Mucosa of rectum (tissue), 2 donors: ENCODE data around the gene CLGN.

Experiments
- H3K27ac ChIP-seq, 2 donors: one replicate each; pipeline ENCODE4 v1.7.0; 2013; ENCODE audit warnings: inconsistent platforms in 2 of 2, low read depth in 2 of 2, low read length in 2 of 2
- H3K27me3 ChIP-seq, 2 donors: one replicate each; pipeline ENCODE4 v1.7.0; 2013; ENCODE audit warnings: low read length in 2 of 2; ENCODE audit not compliant: control insufficient read depth in 2 of 2, insufficient read depth in 2 of 2
- H3K36me3 ChIP-seq, 2 donors: one replicate each; pipeline ENCODE4 v1.7.0; 2013; ENCODE audit warnings: low read length in 2 of 2; ENCODE audit not compliant: control insufficient read depth in 2 of 2, insufficient read depth in 2 of 2
- H3K4me1 ChIP-seq, 2 donors: one replicate each; pipeline ENCODE4 v1.7.0; 2013; ENCODE audit warnings: low read length in 2 of 2, mild to moderate bottlenecking in 1 of 2; ENCODE audit not compliant: control insufficient read depth in 2 of 2, insufficient read depth in 2 of 2
- H3K4me3 ChIP-seq, 2 donors: one replicate each; pipeline ENCODE4 v1.7.0; 2013; ENCODE audit warnings: low read length in 2 of 2
- H3K9ac ChIP-seq, 2 donors: one replicate each; pipeline ENCODE4 v1.7.0; 2013; ENCODE audit warnings: low read length in 2 of 2, low read depth in 1 of 2, mild to moderate bottlenecking in 1 of 2
- H3K9me3 ChIP-seq, 2 donors: one replicate each; pipeline ENCODE4 v1.7.0; 2013; ENCODE audit warnings: low read length in 2 of 2; ENCODE audit not compliant: control insufficient read depth in 2 of 2
- donor health status: healthy.
- donor health status: Normal muscosa, but diverticular disease.

The CLGN gene

DNA sequence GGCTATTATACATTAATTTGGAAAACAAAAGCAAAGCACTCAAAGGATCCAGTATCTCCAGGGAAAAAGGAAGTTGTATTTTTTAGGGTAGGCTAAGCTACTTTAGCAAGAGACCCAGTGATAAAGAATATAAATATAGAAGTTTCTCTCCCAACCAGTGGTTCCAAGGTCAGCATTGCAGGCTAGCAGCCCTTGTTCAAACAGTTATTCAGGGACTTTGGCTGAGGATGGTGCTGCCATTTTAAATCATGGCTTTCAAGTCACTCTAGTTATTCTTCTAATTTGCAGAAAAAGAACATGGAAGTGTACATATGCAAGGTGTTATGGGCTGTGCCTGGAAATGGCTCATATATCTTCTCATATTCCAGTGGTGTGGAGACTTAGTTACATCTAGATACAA is 44.7 kb downstream of the CLGN start:
- no peak overlapping the region for H3K4me3 ChIP-seq
- no peak overlapping the region for H3K9ac ChIP-seq
- no peaks in the 10 kb centered on the region for H3K4me1 ChIP-seq
- peaks cover 7 to 9% of the 10 kb centered on the region in 2 donors for H3K36me3 ChIP-seq
- H3K9me3 ChIP-seq = no peaks in the 10 kb centered on the region
- H3K27me3 ChIP-seq = no peaks in the 10 kb centered on the region
- H3K27ac ChIP-seq = no peak overlapping the region

DNA sequence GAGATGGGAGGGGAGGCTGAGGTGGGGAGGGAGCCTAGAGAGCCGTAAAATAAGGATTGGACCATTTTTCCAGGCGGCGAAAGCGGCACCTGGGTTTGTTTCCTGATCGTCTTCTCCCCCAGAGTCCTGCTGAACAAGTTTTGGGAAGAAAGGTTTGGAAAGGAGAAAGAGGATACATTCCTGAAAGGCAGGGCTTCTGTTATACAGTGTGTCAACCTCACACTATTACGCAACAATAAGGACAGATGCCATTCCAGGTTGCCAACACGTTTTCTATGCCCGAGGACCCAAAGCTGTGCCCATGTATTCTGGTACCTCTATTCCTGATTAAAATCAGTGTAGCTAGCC is 53.3 kb downstream of the CLGN start:
- Histone ChIP-seq H3K9me3 (no peaks in the 10 kb centered on the region), H3K27me3 (no peaks in the 10 kb centered on the region), H3K4me1 (peaks cover 14 to 17% of the 10 kb centered on the region in 2 donors), H3K9ac (peak overlapping the region; percentile 69 to 80), H3K4me3 (peak overlapping the region; percentile 67 to 99), H3K36me3 (no peaks in the 10 kb centered on the region), H3K27ac (peak overlapping the region; percentile 88 to 90)

DNA sequence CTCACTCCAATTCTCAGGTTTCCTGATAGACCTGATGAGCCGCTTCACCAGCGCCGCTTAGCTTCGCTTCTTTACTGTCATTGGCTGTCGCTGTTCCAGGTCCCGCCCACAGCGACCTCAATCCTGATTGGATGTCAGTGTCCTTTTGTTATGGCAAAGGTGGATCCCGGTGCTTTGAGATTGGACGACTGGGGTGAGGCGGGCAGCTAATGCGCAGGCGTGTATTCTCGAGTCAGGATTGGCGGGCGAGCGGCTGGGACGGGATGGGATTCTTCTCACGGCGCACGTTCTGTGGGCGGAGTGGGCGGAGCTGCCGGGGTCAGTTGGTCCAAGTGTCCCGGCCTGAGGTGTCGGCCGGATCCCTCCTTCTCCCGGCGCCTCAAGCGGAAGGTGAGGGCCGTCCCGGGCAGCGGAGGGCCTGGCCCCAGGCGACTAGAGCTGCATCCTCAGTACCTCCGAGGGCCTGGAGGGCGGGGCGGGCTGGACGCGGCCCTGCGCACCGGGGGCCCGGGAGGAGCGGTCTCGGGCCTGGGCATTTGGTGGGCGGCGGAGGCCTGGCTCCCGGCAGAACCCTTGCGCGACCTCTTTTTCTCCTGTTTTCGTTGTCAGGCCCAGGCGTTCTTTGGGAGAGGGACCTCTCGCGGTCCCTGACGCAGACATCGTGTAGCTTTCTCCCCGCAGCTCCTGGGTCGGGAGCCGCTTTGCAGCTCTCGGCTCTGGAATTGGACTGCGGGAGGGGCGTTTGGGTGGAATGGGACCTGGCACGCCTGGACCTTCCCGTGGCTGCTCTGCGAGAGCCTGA is 53.9 kb downstream of the CLGN start, which contains the start of gene SCOC:
Gene SCOC (plus strand): TSS at position 319 of the 802 bp plus-strand sequence. CDS start 5,525 bp downstream, outside the sequence.
- peaks cover 14 to 17% of the 10 kb centered on the region in 2 donors for H3K4me1 ChIP-seq
- H3K9ac ChIP-seq = peak within 1 kb of the TSS; percentile 78 to 80
- peak within 1 kb of the TSS; percentile 88 to 90 for H3K27ac ChIP-seq
- no peaks in the 10 kb centered on the region for H3K9me3 ChIP-seq
- no peaks in the 10 kb centered on the region for H3K27me3 ChIP-seq
- no peaks in the 10 kb centered on the region for H3K36me3 ChIP-seq
- H3K4me3 ChIP-seq = peak within 1 kb of the TSS; percentile 67 to 99

DNA sequence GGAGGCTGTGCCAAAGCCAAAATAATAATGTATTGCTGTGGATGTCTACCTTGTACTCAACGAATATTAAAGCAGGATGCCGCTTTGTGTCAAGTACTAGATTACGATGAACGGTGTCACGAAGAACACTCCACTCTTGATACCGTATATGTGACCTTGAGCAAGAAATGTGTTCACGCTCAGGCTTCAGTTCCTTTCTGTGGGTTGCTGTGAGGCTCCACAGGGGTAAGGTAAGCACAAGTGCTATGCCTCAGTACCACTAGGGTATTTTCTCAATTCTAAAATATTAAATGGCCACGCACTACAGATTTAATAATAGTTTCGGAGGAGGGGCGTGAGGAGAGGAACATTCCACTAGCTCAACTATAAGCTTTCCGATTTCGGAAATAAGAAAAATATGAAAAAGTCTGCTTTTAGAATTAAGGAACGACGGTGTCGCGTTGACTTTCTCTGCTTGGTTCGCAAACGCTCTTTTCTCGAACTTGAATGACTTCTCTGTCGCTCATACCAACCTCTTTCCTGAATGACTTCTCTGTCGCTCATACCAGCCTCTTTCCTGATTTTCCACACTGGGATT is 54.6 kb downstream of the CLGN start:
- Histone ChIP-seq H3K27ac (peak overlapping the region; percentile 77 to 83), H3K4me1 (peaks cover 14 to 17% of the 10 kb centered on the region in 2 donors), H3K9me3 (no peaks in the 10 kb centered on the region), H3K27me3 (no peaks in the 10 kb centered on the region), H3K36me3 (no peaks in the 10 kb centered on the region), H3K4me3 (peak overlapping the region; percentile 67 to 99), H3K9ac (peak overlapping the region; percentile 68 to 78)

GRCh38 chr4:140368686-140369085 is 58.8 kb downstream of the CLGN start:
- no peak overlapping the region for H3K4me3 ChIP-seq
- no peak overlapping the region for H3K9ac ChIP-seq
- H3K4me1 ChIP-seq = peaks cover 4 to 6% of the 10 kb centered on the region in 2 donors
- no peaks in the 10 kb centered on the region for H3K36me3 ChIP-seq
- no peaks in the 10 kb centered on the region for H3K9me3 ChIP-seq
- H3K27me3 ChIP-seq = no peaks in the 10 kb centered on the region
- no peak overlapping the region for H3K27ac ChIP-seq

GRCh38 chr4:140367738-140368137 is 59.7 kb downstream of the CLGN start:
- Histone ChIP-seq H3K4me1 (peaks cover 5 to 6% of the 10 kb centered on the region in 2 donors), H3K27me3 (no peaks in the 10 kb centered on the region), H3K36me3 (no peaks in the 10 kb centered on the region), H3K27ac (no peak overlapping the region), H3K9me3 (no peaks in the 10 kb centered on the region), H3K4me3 (no peak overlapping the region), H3K9ac (no peak overlapping the region)

- Histone ChIP-seq H3K9me3 (no peaks in the 10 kb centered on the region), H3K27me3 (no peaks in the 10 kb centered on the region), H3K4me1 (peaks cover 0 to 4% of the 10 kb centered on the region in 2 donors), H3K36me3 (no peaks in the 10 kb centered on the region), H3K4me3 (no peak overlapping the region), H3K27ac (no peak overlapping the region), H3K9ac (no peak overlapping the region)
These were observed 63.9 kb downstream of the CLGN start for GRCh38 chr4:140363558-140363957.

- no peak overlapping the region for H3K9ac ChIP-seq
- no peaks in the 10 kb centered on the region for H3K9me3 ChIP-seq
- H3K36me3 ChIP-seq = no peaks in the 10 kb centered on the region
- H3K4me1 ChIP-seq = peaks cover 0 to 4% of the 10 kb centered on the region in 2 donors
- peak overlapping the region in 1 of 2 donors; percentile 10 for H3K4me3 ChIP-seq
- peak overlapping the region; percentile 20 to 37 for H3K27ac ChIP-seq
- H3K27me3 ChIP-seq = no peaks in the 10 kb centered on the region
These were observed 64.4 kb downstream of the CLGN start for GRCh38 chr4:140363051-140363450.

- Histone ChIP-seq H3K36me3 (no peaks in the 10 kb centered on the region), H3K9ac (no peak overlapping the region), H3K27me3 (no peaks in the 10 kb centered on the region), H3K9me3 (no peaks in the 10 kb centered on the region), H3K27ac (no peak overlapping the region), H3K4me1 (peaks cover 0 to 7% of the 10 kb centered on the region in 2 donors), H3K4me3 (no peak overlapping the region)
These were observed 66.3 kb downstream of the CLGN start for GRCh38 chr4:140361099-140361498.

- Histone ChIP-seq H3K4me3 (no peak overlapping the region), H3K27ac (no peak overlapping the region), H3K27me3 (no peaks in the 10 kb centered on the region), H3K4me1 (peaks cover 0 to 7% of the 10 kb centered on the region in 2 donors), H3K9me3 (no peaks in the 10 kb centered on the region), H3K9ac (no peak overlapping the region), H3K36me3 (no peaks in the 10 kb centered on the region)
These were observed 67.7 kb downstream of the CLGN start for GRCh38 chr4:140359562-140360427.
